Renal cortex interstitium (tissue), 15 donors: ENCODE results near the gene RARRES1. TPM values are rescaled to one million over a fixed set of nuclear protein-coding genes. Genes with fewer than 3 reads are reported as not detected.

Source experiments
- DNase-seq, 11 donors: peaks; one replicate each; pipeline ENCODE4 v3.0.0-alpha.2; 2013; ENCODE audit warnings: low read depth in 9 of 11, low spot score in 4 of 11; ENCODE audit errors: extremely low read depth in 1 of 11
- long read RNA-seq, 16 experiments: transcript quantifications; one replicate each; lab custom pipeline, GENCODE V29; 2026
- polyA plus RNA-seq, 3 donors: library from polyadenylated mRNA; unstranded; fragments of 120-200 nt; gene quantifications; one replicate each; pipeline ENCODE4 v1.2.1, GENCODE V29; 2013; ENCODE audit not compliant: insufficient read length in 3 of 3

RARRES1 gene, protein sequence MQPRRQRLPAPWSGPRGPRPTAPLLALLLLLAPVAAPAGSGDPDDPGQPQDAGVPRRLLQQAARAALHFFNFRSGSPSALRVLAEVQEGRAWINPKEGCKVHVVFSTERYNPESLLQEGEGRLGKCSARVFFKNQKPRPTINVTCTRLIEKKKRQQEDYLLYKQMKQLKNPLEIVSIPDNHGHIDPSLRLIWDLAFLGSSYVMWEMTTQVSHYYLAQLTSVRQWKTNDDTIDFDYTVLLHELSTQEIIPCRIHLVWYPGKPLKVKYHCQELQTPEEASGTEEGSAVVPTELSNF
- 10 to 100 TPM in 2 of 3 donors, 1 to 10 TPM in 1; 8.1 to 24.2 (median 11.7) TPM for polyA plus RNA-seq
- long read RNA-seq, donor 1, partial matches to known transcripts, result 0 of 4 reads
- long read RNA-seq, donor 1, other reads (novel, unspliced or antisense), result 0 of 4 reads
- long read RNA-seq, donor 2, result 0 reads
- long read RNA-seq, donor 3, partial matches to known transcripts, result 0 of 7 reads
- long read RNA-seq, donor 3, other reads (novel, unspliced or antisense), result 0 of 7 reads
- long read RNA-seq, donor 4, transcript RARRES1-201 (6 exons, 1,952 nt), result major isoform, 5 of 5 reads
- long read RNA-seq, donor 4, partial matches to known transcripts, result 0 of 5 reads
- long read RNA-seq, donor 4, other reads (novel, unspliced or antisense), result 0 of 5 reads
- long read RNA-seq, donor 5, result 0 reads
- long read RNA-seq, donor 6, partial matches to known transcripts, result 0 of 4 reads
- long read RNA-seq, donor 6, other reads (novel, unspliced or antisense), result 0 of 4 reads
- long read RNA-seq, donor 7, partial matches to known transcripts, result 6 of 10 reads
- long read RNA-seq, donor 7, other reads (novel, unspliced or antisense), result 0 of 10 reads
- long read RNA-seq, donor 8, partial matches to known transcripts, result 24 of 52 reads
- long read RNA-seq, donor 8, other reads (novel, unspliced or antisense), result 25 of 52 reads
- long read RNA-seq, donor 9, transcript RARRES1-201 (6 exons, 1,952 nt), result major isoform, 14 of 25 reads
- long read RNA-seq, donor 9, partial matches to known transcripts, result 11 of 25 reads
- long read RNA-seq, donor 9, other reads (novel, unspliced or antisense), result 0 of 25 reads
- long read RNA-seq, donor 10, partial matches to known transcripts, result 0 of 3 reads
- long read RNA-seq, donor 10, other reads (novel, unspliced or antisense), result 0 of 3 reads
- long read RNA-seq, donor 11, partial matches to known transcripts, result 0 of 4 reads
- long read RNA-seq, donor 11, other reads (novel, unspliced or antisense), result 0 of 4 reads
- long read RNA-seq, donor 12, partial matches to known transcripts, result 0 of 1 reads
- long read RNA-seq, donor 12, other reads (novel, unspliced or antisense), result 0 of 1 reads
- long read RNA-seq, donor 13, transcript RARRES1-201 (6 exons, 1,952 nt), result major isoform, 6 of 6 reads
- long read RNA-seq, donor 13, partial matches to known transcripts, result 0 of 6 reads
- long read RNA-seq, donor 13, other reads (novel, unspliced or antisense), result 0 of 6 reads
- long read RNA-seq, donor 14, transcript RARRES1-201 (6 exons, 1,952 nt), result major isoform, 14 of 16 reads
- long read RNA-seq, donor 14, partial matches to known transcripts, result 0 of 16 reads
- long read RNA-seq, donor 14, other reads (novel, unspliced or antisense), result 0 of 16 reads
- long read RNA-seq, donor 15, transcript RARRES1-201 (6 exons, 1,952 nt), result major isoform, 7 of 7 reads
- long read RNA-seq, donor 15, partial matches to known transcripts, result 0 of 7 reads
- long read RNA-seq, donor 15, other reads (novel, unspliced or antisense), result 0 of 7 reads
- long read RNA-seq, donor 16, transcript RARRES1-201 (6 exons, 1,952 nt), result major isoform, 7 of 9 reads
- long read RNA-seq, donor 16, partial matches to known transcripts, result 0 of 9 reads
- long read RNA-seq, donor 16, other reads (novel, unspliced or antisense), result 0 of 9 reads

GRCh38 chr3:158731938-158732855 is at the start of gene RARRES1:
TSS of gene RARRES1 (minus strand) at chr3:158732457. CDS start at chr3:158732415, 42 bp downstream.
- peak in 7 of 11 donors; percentile 50 to 62 (median 57) for DNase-seq

GRCh38 chr3:158781849-158782248 is 49.6 kb upstream of the RARRES1 start:
- no peak for DNase-seq

GRCh38 chr3:158781191-158781590 is 48.9 kb upstream of the RARRES1 start:
- DNase-seq, result no peak

GRCh38 chr3:158780766-158781165 is 48.5 kb upstream of the RARRES1 start:
- DNase-seq, result no peak

- DNase-seq, result no peak
Measured at GRCh38 chr3:158777161-158777873, 45.1 kb upstream of the RARRES1 start.

GRCh38 chr3:158776531-158776930 is 44.3 kb upstream of the RARRES1 start:
- no peak for DNase-seq

- DNase-seq, result no peak
Measured at GRCh38 chr3:158775426-158776410, 43.5 kb upstream of the RARRES1 start.

DNA sequence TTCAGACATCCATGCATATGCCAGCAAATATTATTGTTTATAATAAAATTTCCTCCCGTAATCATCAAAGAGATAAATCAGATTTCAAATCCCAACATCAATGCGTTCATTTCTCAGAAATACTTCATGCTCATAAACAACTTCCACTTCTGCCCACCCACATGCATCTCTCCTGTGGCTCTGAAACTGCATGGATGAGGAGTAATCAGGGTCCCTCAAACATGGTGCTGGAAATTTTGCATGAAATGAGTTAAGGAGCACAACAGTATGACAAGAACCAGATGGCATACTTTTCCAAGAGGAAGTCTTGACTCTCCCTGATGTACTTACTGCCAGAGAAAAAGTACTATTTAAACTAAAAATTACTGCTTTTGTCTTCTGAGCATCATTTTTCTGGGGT is 42.7 kb upstream of the RARRES1 start:
- peak in 4 of 11 donors; percentile 51 to 81 (median 76) for DNase-seq

DNA sequence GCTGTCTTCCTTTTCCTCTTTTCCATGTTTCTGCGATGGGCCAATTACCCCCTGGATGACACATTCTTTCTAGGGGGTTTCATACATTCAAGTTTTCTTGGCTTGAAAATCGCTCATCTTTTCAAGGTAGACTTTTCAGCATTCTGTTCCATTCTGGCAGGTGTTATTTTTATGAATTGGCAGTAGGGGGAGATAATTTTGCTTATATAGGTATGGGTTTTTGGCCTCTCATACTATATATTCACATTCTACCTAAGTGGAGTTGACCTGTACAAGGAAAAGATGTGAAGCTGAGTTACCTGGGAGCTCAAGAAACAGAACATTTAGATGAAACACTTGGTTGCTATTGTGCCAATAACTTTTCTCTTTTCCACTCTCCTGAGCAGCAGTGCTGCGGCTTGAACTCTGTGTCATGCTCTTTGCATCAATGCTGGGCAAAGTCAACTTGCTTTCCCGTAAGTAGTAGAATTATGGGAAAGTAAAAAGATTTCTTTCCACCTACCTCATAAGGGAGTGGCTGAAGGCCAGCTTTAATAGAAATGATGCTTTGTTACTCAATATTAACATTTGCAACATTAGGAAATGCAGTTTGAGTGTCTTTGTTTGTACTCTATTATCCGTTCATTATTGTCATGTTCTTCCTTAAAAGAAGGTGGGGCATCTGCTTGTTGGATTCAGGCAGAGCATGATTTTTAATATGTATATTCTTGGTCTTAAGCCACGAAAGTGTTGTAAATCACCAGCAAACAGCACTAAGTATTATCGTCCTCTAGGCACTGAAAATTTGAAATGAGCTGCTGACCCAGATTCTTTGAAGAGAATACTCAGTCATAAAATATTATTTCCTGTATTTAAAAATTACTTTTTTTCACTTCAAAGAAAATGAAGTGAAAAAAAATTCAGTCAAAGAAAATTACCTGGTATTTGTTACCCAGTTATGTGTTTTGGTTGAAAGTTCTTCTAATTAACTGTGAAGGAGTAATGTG is 41.9 kb upstream of the RARRES1 start:
- DNase-seq, result peak in 1 of 11 donors; percentile 29

GRCh38 chr3:158773166-158773565 is 40.9 kb upstream of the RARRES1 start:
- DNase-seq, result no peak

- DNase-seq, result no peak
Measured at GRCh38 chr3:158771982-158772381, 39.7 kb upstream of the RARRES1 start.

DNA sequence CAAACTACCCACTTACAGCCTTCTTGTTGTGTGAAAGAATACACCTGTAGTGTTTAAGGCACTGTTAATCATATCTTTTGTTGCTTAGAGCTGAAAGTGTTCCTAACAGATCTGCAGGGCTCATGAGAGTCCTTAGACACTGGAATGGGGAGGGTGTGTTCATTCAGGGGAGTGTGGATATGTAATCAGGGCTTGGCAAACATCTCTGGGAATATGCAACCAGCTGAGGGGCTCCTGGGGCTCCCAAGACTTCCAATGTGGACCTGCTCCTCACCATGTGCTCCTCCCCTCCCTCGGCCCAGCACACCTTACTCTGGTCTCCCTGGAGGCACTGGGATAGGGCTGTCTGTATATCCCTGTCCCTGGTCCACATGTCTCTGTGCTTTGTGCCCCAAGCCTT is 39.3 kb upstream of the RARRES1 start:
- DNase-seq, result no peak

GRCh38 chr3:158770741-158771350 is 38.6 kb upstream of the RARRES1 start:
- DNase-seq, result no peak
